ENCODE data around the gene NOL9. TPM values are rescaled to one million over a fixed set of nuclear protein-coding genes. Genes with fewer than 3 reads are reported as not detected.

The NOL9 gene
- total and polyA plus RNA-seq, 10 of the 15 experiments (the other 5 are each of a cell fraction or from before 2014, with no cell fraction given) = 3.9 to 35.9 (median 23.0) TPM

- TF ChIP-seq CUX1 (IDR thresholded peaks at IDR 0.05; ENCODE audit: insufficient replicate concordance, low read depth, low read length) (no peak), PAX8 (IDR thresholded peaks at IDR 0.05) (no peak), ZNF384 (IDR thresholded peaks at IDR 0.05; ENCODE audit: borderline replicate concordance, low read depth, low read length) (no peak), RFX5 (IDR thresholded peaks at IDR 0.05; ENCODE audit: low read depth, low read length) (peak; percentile 59; the same call in 1 of the 2 replicates), TBL1XR1 (IDR thresholded peaks at IDR 0.05; ENCODE audit: low read depth, low read length) (peak; percentile 25; the same call in 1 of the 2 replicates), RELA (IDR thresholded peaks at IDR 0.05; ENCODE audit: borderline replicate concordance, partially characterized antibody) (no peak), TARDBP (IDR thresholded peaks at IDR 0.05; ENCODE audit: borderline replicate concordance) (no peak), NFYB (IDR thresholded peaks at IDR 0.05; ENCODE audit: insufficient read depth, low read depth, low read length) (peak; percentile 65; the same call in 1 of the 2 replicates), DPF2 (IDR thresholded peaks at IDR 0.05) (no peak), KDM1A (IDR thresholded peaks at IDR 0.05; ENCODE audit: borderline replicate concordance) (no peak), IRF4 (IDR thresholded peaks at IDR 0.05; ENCODE audit: low read depth, low read length) (no peak), PBX3 (IDR thresholded peaks at IDR 0.05; ENCODE audit: insufficient replicate concordance, low read depth, low read length) (no peak), USF2 (IDR thresholded peaks at IDR 0.05; ENCODE audit: borderline replicate concordance, low read depth, low read length) (no peak), KLF5 (IDR thresholded peaks at IDR 0.05; ENCODE audit: partially characterized antibody) (no peak), BCLAF1 (IDR thresholded peaks at IDR 0.05) (no peak), RB1 (IDR thresholded peaks at IDR 0.05; ENCODE audit: borderline replicate concordance) (no peak)
Observed at GRCh38 chr1:6579374-6580118, 25.2 kb upstream of the NOL9 start, which contains the start of gene ZBTB48 (continued).
